Upper lobe of right lung (tissue), 1 donor: ENCODE measurements around the gene PPP2R3C. TPM values are rescaled to one million over a fixed set of nuclear protein-coding genes. Genes with fewer than 3 reads are reported as not detected.

Source experiments
- ATAC-seq: fragments of 200-7000 bp; cut with Tn5 transposase; one replicate; pipeline ENCODE4 v1.9.1; 2020; ENCODE audit warnings: mild to moderate bottlenecking, moderate library complexity
- DNase-seq: peaks from one replicate; pipeline ENCODE4 v3.0.0-alpha.2; 2020
- H3K27ac ChIP-seq: fragments of 200-600 bp; one replicate; pipeline ENCODE4 v1.8.0; 2022
- H3K27me3 ChIP-seq: fragments of 200-600 bp; one replicate; pipeline ENCODE4 v1.8.0; 2022; ENCODE audit warnings: mild to moderate bottlenecking
- H3K36me3 ChIP-seq: fragments of 200-600 bp; one replicate; pipeline ENCODE4 v1.8.0; 2022
- H3K4me1 ChIP-seq: fragments of 200-600 bp; one replicate; pipeline ENCODE4 v1.8.0; 2022
- H3K4me3 ChIP-seq: fragments of 200-600 bp; one replicate; pipeline ENCODE4 v1.8.0; 2022; ENCODE audit warnings: mild to moderate bottlenecking
- H3K9me3 ChIP-seq: fragments of 200-600 bp; one replicate; pipeline ENCODE4 v1.8.0; 2022
- CTCF ChIP-seq: fragments of 200-600 bp; IDR thresholded peaks from one replicate; pipeline ENCODE4 v1.8.0; 2022; ENCODE audit warnings: antibody characterized with exemption
- intact Hi-C: fragments of 100-400 bp; cut with DNase I; formaldehyde crosslinking; loops from one replicate; pipeline ENCODE4 v1.11.0; 2022
- total RNA-seq: library from RNA; stranded (reverse); fragmentation: NEBNext Ultra II Directional; extraction: Animal tissue kit (Norgen Biotek cat#: 25700); gene quantifications from one replicate; pipeline ENCODE4 v1.2.1, GENCODE V29; 2021
- donor health status: DM: no; HTN: yes; CAD: no; lungs with severe emphysema.

PPP2R3C gene
- total RNA-seq, 1 donor from 2014 or later, result 34.2 TPM

GRCh38 chr14:35149239-35149638, 27.4 kb upstream of the PPP2R3C start:
- DNase-seq, result no peak
- H3K27ac ChIP-seq, result no peak overlapping the region
- no peaks in the 10 kb centered on the region for H3K9me3 ChIP-seq
- no peaks in the 10 kb centered on the region for H3K4me1 ChIP-seq
- no peaks in the 10 kb centered on the region for H3K36me3 ChIP-seq
- no peaks in the 10 kb centered on the region for H3K27me3 ChIP-seq
- no peak for ATAC-seq
- no peak overlapping the region for H3K4me3 ChIP-seq
- intact Hi-C loops, result no loop called here
- no peak for TF ChIP-seq CTCF

GRCh38 chr14:35147711-35148110, 25.9 kb upstream of the PPP2R3C start:
- Histone ChIP-seq H3K27ac (no peak overlapping the region), H3K27me3 (no peaks in the 10 kb centered on the region), H3K36me3 (peaks cover 5% of the 10 kb centered on the region), H3K4me3 (no peak overlapping the region), H3K4me1 (no peaks in the 10 kb centered on the region), H3K9me3 (no peaks in the 10 kb centered on the region)
- DNase-seq (no peak), ATAC-seq (no peak)
- intact Hi-C loops, result no loop called here
- TF ChIP-seq CTCF, result no peak

- H3K9me3 ChIP-seq, result no peaks in the 10 kb centered on the region
- no peak for TF ChIP-seq CTCF
- no peak for DNase-seq
- no peak overlapping the region for H3K27ac ChIP-seq
- intact Hi-C loops, result no loop called here
- no peaks in the 10 kb centered on the region for H3K4me1 ChIP-seq
- no peak overlapping the region for H3K4me3 ChIP-seq
- no peaks in the 10 kb centered on the region for H3K27me3 ChIP-seq
- H3K36me3 ChIP-seq, result peaks cover 5% of the 10 kb centered on the region
- no peak for ATAC-seq
These were observed 25.4 kb upstream of the PPP2R3C start for GRCh38 chr14:35147186-35147585.

GRCh38 chr14:35146711-35147149, 24.9 kb upstream of the PPP2R3C start:
- peaks cover 5% of the 10 kb centered on the region for H3K36me3 ChIP-seq
- intact Hi-C loops, result no loop called here
- H3K4me1 ChIP-seq, result no peaks in the 10 kb centered on the region
- no peak for ATAC-seq
- no peak overlapping the region for H3K4me3 ChIP-seq
- no peak overlapping the region for H3K27ac ChIP-seq
- no peaks in the 10 kb centered on the region for H3K9me3 ChIP-seq
- H3K27me3 ChIP-seq, result no peaks in the 10 kb centered on the region
- no peak for TF ChIP-seq CTCF
- no peak for DNase-seq

- no peak for TF ChIP-seq CTCF
- ATAC-seq (no peak), DNase-seq (no peak)
- Histone ChIP-seq H3K9me3 (no peaks in the 10 kb centered on the region), H3K27ac (no peak overlapping the region), H3K36me3 (peaks cover 8% of the 10 kb centered on the region), H3K27me3 (no peaks in the 10 kb centered on the region), H3K4me3 (no peak overlapping the region), H3K4me1 (no peaks in the 10 kb centered on the region)
- intact Hi-C loops, result no loop called here
These were observed 22.2 kb upstream of the PPP2R3C start for GRCh38 chr14:35144029-35144428.
